NOMO-1 treated with DMSO at 0.1 percent for 48 hours (cell line): ENCODE data around the gene ZSCAN1.

Experiments
- DNase-seq: peaks from one replicate; lab custom pipeline; 2025; ENCODE audit not compliant: unreplicated experiment; lab: John Stamatoyannopoulos, UW

The ZSCAN1 gene

GRCh38 chr19:58038688-58039204 is 4.9 kb downstream of the ZSCAN1 start:
- no peak for DNase-seq

DNA sequence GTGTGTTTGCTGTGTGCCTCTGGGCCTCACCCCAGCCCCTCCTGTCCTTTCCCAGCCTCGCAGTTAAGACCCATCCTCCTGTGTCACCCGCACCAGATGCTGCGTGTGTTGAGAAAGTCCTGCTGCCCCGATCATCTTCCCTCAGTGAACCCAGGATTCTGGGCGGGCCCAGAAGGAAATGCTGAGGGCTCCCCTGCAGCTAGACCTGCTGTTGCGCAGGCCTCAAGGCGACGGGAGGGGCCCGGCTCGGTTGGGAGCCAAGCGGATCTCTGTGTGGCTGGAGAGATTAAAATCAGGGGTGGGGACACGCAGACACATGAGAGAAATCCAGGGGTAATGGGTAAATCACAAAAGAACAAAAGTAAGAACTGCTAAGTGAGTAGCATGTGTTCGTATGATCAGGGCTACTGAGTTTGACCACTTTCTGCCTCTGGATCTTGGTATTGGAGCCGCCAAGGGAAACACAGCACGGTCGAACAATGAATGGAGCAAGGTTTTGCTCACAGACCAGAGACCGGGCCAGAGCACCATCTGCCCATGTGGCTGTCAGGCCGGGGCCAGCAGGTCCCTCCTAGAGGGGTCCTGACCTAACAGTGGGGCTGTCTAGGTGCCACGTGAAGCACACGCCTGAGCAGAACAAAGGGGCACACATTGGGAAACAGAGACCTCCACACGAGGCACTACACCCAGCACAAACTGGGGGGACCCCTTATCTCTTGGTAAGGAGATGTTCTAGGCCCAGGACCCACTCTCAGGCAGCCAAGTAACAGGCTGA is 7.1 kb downstream of the ZSCAN1 start:
- DNase-seq, result no peak

GRCh38 chr19:58042495-58043340 is 8.9 kb downstream of the ZSCAN1 start:
- no peak for DNase-seq

GRCh38 chr19:58044391-58044790 is 10.6 kb downstream of the ZSCAN1 start:
- DNase-seq, result no peak

- DNase-seq, result no peak
These were observed 11.1 kb downstream of the ZSCAN1 start for GRCh38 chr19:58044886-58045285.

DNA sequence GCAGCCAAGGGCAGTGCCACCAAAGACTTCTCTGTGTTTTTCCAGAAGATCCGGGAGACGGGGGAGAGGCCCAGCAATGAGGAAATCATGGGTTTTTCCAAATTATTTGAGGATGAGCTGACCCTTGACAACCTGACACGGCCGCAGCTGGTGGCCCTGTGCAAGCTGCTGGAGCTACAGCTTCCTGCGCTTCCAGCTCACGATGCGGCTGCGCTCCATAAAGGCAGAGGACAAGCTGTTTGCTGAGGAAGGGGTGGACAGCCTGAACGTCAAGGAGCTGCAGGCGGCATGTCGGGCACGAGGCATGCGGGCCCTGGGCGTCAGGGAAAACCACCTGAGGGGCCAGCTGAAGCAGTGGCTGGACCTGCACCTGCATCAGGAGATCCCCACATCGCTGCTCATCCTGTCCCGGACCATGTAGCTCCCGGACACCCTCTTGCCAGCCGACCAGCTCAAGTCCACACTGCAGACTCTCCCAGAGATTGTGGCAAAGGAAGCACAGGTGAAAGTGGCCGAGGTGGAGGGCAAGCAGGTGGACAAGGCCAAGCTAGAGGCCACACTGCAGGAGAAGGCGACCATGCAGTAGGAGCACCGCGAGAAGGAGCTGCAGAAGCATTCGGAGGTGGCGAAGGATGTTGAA is 11.7 kb downstream of the ZSCAN1 start:
- DNase-seq, result no peak

GRCh38 chr19:58046856-58047255 is 13.0 kb downstream of the ZSCAN1 start:
- DNase-seq, result no peak

GRCh38 chr19:58047672-58048071 is 13.8 kb downstream of the ZSCAN1 start:
- DNase-seq, result no peak

GRCh38 chr19:58052256-58052655 is 18.4 kb downstream of the ZSCAN1 start:
- DNase-seq, result no peak

DNA sequence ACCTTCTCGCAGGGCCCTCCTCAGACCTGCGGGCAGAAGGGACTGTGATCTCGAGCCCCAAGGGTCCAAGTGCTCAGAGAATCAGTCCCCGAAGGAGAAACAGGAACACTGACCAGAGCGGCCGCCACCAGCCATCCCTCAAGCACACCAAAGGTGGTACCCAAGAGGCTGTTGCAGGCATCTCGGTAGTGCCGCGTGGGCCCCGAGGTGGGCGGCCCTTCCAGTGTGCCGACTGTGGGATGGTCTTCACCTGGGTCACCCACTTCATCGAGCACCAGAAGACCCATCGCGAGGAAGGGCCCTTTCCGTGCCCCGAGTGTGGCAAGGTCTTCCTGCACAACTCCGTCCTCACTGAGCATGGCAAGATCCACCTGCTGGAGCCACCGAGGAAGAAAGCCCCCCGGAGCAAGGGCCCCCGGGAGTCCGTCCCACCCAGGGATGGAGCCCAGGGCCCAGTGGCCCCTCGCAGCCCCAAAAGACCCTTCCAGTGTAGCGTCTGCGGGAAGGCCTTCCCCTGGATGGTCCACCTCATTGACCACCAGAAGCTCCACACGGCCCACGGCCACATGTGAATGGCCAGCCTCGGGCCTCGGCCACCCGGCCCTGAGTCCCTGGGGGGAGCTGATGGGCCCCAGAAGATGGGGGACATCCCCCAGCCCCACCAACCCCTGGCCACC is 19.8 kb downstream of the ZSCAN1 start:
- DNase-seq, result no peak

- DNase-seq, result no peak
These were observed 21.4 kb downstream of the ZSCAN1 start for GRCh38 chr19:58054901-58055874.

DNA sequence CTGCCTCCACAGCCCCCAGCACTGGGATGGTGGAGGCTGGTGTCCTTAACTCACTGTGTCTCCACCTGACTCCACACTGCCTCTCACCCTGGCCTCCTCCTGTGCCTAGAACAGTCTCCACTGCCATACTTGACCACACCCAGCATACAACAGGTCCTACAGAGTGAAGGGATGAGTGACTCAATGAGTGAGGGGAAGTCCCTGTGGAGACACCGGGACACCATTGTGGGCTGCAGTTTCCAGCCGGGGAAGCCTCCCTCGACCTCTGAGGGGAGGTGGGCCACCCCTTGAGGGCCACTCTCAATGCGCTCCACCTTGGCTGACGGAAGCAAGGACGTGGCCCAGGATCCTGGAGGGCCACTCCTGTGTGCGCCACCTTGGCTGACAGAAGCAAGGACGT is 22.4 kb downstream of the ZSCAN1 start:
- DNase-seq, result no peak

- DNase-seq, result no peak
These were observed 23.0 kb downstream of the ZSCAN1 start for GRCh38 chr19:58056861-58057260.

GRCh38 chr19:58058467-58058866 is 24.6 kb downstream of the ZSCAN1 start:
- DNase-seq, result no peak

DNA sequence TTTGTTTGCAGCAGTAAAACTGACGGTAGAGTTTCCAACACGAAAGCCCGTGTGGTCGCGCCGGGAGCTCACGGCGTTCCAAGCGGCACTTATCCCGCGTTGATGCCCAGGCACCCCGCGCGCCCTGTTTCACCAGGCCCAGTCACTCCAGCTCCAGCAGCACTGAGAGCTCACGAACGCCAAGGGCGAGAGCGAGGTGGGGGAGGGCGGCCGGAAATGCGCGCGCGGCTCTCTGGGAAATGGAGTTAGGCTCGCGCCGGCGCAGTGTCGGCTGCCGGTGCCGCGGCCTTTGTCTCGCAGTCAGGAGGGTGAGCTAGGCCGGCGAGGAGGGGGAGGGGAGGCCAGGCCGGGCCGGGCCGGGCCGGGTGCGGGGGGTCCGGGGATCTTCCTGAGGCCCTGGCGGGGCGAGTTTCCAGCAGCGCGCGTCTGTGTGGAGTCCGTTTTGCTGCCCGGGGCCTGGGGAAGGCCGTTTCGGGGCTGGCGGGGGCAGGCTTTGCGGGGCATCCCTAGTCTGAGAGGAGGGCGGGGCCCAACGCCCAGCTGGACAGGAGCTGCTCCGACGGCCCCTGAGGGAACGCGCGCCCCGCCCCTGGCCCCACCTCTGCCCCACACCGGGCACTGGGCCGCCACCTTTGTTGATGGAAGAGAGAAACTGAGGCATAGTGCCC is 25.3 kb downstream of the ZSCAN1 start, which contains the start of gene ZNF135:
ZNF135 (plus strand) TSS at position 280 of the 668 bp plus-strand sequence. CDS start 721 bp downstream, outside the sequence.
- DNase-seq, result no peak

GRCh38 chr19:58059671-58060078 is 25.9 kb downstream of the ZSCAN1 start:
- no peak for DNase-seq

DNA sequence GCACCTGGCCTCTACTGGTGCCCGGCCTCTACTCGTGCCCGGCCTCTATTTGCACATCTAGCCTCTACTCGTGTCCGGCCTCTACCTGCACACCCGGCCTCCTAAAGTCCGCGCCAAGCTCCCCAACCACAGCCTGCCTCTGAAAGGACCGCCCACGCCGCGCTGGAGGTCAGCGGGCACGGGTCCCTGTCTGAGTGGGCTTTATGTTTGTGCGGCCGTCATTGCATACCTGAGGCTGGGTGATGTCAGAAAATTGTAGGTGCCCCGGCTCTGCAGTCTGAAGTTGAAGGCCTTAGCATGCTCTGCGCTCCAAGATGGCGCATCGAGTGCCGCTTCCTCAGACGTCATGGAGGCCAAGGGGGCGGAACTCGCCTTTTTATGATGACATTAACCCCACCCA is 26.4 kb downstream of the ZSCAN1 start:
- no peak for DNase-seq

DNA sequence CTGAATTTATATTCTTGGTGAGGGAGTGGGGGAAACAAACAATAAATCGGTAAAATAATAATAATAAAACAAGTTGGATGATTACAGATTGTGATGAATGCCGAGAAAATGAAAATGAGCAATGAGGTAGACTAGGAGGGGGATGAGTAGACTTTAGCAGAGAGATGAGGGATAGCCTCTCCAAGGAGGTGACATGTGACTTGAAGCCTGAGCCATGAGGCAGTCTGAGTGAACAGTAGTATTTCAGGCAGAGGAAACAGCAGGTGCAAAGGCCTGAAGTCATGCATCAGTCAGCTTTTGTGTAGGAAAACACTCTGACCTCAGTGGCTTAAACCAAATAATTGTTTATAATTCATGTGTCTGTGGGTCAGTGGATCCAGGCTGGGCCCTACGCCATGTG is 29.9 kb downstream of the ZSCAN1 start:
- no peak for DNase-seq

DNA sequence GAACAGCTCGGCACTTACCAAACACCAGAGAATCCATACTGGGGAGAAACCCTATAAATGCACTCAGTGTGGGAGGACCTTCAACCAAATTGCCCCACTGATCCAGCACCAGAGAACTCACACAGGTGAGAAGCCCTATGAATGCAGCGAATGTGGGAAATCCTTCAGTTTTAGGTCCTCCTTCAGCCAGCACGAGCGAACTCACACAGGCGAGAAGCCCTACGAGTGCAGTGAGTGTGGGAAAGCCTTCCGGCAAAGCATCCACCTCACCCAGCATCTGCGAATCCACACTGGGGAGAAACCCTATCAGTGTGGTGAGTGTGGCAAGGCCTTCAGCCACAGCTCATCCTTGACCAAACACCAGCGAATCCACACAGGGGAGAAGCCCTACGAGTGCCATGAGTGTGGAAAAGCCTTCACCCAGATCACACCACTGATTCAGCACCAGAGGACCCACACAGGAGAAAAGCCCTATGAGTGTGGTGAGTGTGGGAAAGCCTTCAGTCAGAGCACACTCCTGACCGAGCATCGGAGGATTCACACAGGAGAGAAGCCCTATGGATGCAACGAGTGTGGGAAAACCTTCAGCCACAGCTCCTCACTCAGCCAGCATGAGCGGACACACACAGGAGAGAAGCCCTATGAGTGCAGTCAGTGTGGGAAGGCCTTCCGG is 33.6 kb downstream of the ZSCAN1 start:
- no peak for DNase-seq
